H1 (cell line): Measurements from ENCODE around the gene DHRS3. TPM values are rescaled to one million over a fixed set of nuclear protein-coding genes. Genes with fewer than 3 reads are reported as not detected.
"Not testable (repeated sequence)": the region's sequence is repeated elsewhere in the genome, so short reads cannot be mapped to it uniquely, and the experiment has no call there.

ENCODE experiments used
- CTCF ChIA-PET: fragments of 300-600 bp; sonication (Branson Sonifier 250); formaldehyde crosslinking; loops from one replicate; lab custom pipeline; 2021; ENCODE audit not compliant: partially characterized antibody; lab: Charles Lee
- POLR2A ChIA-PET: fragments of 300-600 bp; sonication (Branson Sonifier 250); formaldehyde crosslinking; loops from one replicate; lab custom pipeline; 2021; ENCODE audit warnings: inconsistent platforms; ENCODE audit not compliant: partially characterized antibody; lab: Charles Lee
- DNase-seq, 2 experiments: peaks; one replicate each; pipeline versions ENCODE4 v3.0.0 to v3.0.0-alpha.2; 2010 to 2022; ENCODE audit warnings: low spot score in 2 of 2, low read depth in 1 of 2, mixed read lengths in 1 of 2
- FAIRE-seq: peaks from 2 replicates; lab custom pipeline; 2011; peaks lifted over from hg19 to GRCh38; lab: Jason Lieb, UNC
- H2AFZ ChIP-seq: 2 replicates; pipeline ENCODE4 v1.8.1; 2012; ENCODE audit warnings: low read length, inconsistent platforms
- H2AK5ac ChIP-seq: 2 replicates; pipeline ENCODE4 v1.6.1; 2013; ENCODE audit warnings: low read depth, low read length
- H2BK120ac ChIP-seq: replicated peaks from 2 replicates; pipeline ENCODE3; 2013; ENCODE audit warnings: low read depth, low read length, inconsistent platforms
- H2BK12ac ChIP-seq: 2 replicates; pipeline ENCODE4 v1.6.1; 2013; ENCODE audit warnings: low read depth, low read length
- H2BK15ac ChIP-seq: 2 replicates; pipeline ENCODE4 v1.6.1; 2013; ENCODE audit warnings: low read length
- H2BK20ac ChIP-seq: 2 replicates; pipeline ENCODE4 v1.6.1; 2013; ENCODE audit warnings: low read length
- H2BK5ac ChIP-seq: 2 replicates; pipeline ENCODE4 v1.6.1; 2013; ENCODE audit warnings: low read depth, low read length
- H3K14ac ChIP-seq: 2 replicates; pipeline ENCODE4 v1.6.1; 2013; ENCODE audit warnings: inconsistent platforms; ENCODE audit not compliant: insufficient read length
- H3K18ac ChIP-seq: 2 replicates; pipeline ENCODE4 v1.6.1; 2013; ENCODE audit warnings: low read length; ENCODE audit errors: extremely low read depth
- H3K23ac ChIP-seq: 2 replicates; pipeline ENCODE4 v1.6.1; 2013; ENCODE audit warnings: inconsistent platforms; ENCODE audit not compliant: insufficient read length
- H3K23me2 ChIP-seq: 2 replicates; pipeline ENCODE4 v1.6.1; 2013; ENCODE audit warnings: low read depth, low read length
- H3K27ac ChIP-seq: 2 replicates; pipeline ENCODE4 v1.6.1; 2011; ENCODE audit warnings: low read depth, low read length, inconsistent platforms
- H3K27me3 ChIP-seq, 4 experiments: replicated peaks in 1 of 4; 1 replicate in 1 of 4; 2 replicates in 3 of 4; pipeline versions ENCODE4 v1.6.1 to v1.8.1; 2011 to 2013; ENCODE audit warnings: low read length in 3 of 4, mild to moderate bottlenecking in 3 of 4, inconsistent platforms in 2 of 4, mixed read lengths in 2 of 4, moderate library complexity in 1 of 4; ENCODE audit not compliant: control insufficient read depth in 3 of 4, insufficient read depth in 3 of 4; ENCODE audit errors: extremely low read depth in 1 of 4
- H3K36me3 ChIP-seq, 4 experiments: 2 replicates each; pipeline versions ENCODE4 v1.6.1 to v1.8.1; 2011 to 2013; ENCODE audit warnings: mild to moderate bottlenecking in 4 of 4, low read length in 3 of 4, moderate library complexity in 2 of 4, control low read depth in 1 of 4, inconsistent platforms in 1 of 4; ENCODE audit not compliant: insufficient read depth in 4 of 4, control insufficient read depth in 2 of 4
- H3K4ac ChIP-seq: replicated peaks from 2 replicates; pipeline ENCODE3; 2013; ENCODE audit warnings: low read length, low read depth, mixed read lengths, inconsistent platforms; ENCODE audit not compliant: insufficient read length
- H3K4me1 ChIP-seq, 4 experiments: replicated peaks in 1 of 4; 1 replicate in 1 of 4; 2 replicates in 3 of 4; pipeline versions ENCODE4 v1.6.1 to v1.8.1; 2011 to 2013; ENCODE audit warnings: low read length in 3 of 4, inconsistent platforms in 2 of 4, mixed read lengths in 1 of 4; ENCODE audit not compliant: insufficient read depth in 4 of 4, control insufficient read depth in 3 of 4
- H3K4me2 ChIP-seq, 2 experiments: 2 replicates each; pipeline versions ENCODE4 v1.6.1 to v1.8.1; 2011 to 2013; ENCODE audit warnings: low read depth in 2 of 2, low read length in 2 of 2, control low read depth in 1 of 2, inconsistent platforms in 1 of 2, mild to moderate bottlenecking in 1 of 2; ENCODE audit not compliant: insufficient read depth in 1 of 2
- H3K4me3 ChIP-seq, 4 experiments: fragments of 200-600, 300-600 bp in 1 of 4; sonication (generic), shearing (Covaris generic), sonication (Bioruptor Twin) in 1 of 4; 2 replicates each; pipeline versions ENCODE4 v1.5.1 to v1.8.1; 2011 to 2016; ENCODE audit warnings: low read length in 4 of 4, low read depth in 3 of 4, control low read depth in 2 of 4, inconsistent platforms in 2 of 4, mild to moderate bottlenecking in 2 of 4, mixed read lengths in 1 of 4, moderate library complexity in 1 of 4; ENCODE audit not compliant: insufficient read depth in 2 of 4; ENCODE audit errors: extremely low read depth in 1 of 4
- H3K56ac ChIP-seq: replicated peaks from 2 replicates; pipeline ENCODE3; 2013; ENCODE audit warnings: low read depth, mild to moderate bottlenecking, mixed read lengths, low read length, inconsistent platforms; ENCODE audit not compliant: insufficient read length
- H3K79me1 ChIP-seq: 2 replicates; pipeline ENCODE4 v1.6.1; 2013; ENCODE audit warnings: low read depth, low read length, control low read depth
- H3K79me2 ChIP-seq, 2 experiments: 2 replicates each; pipeline versions ENCODE4 v1.6.1 to v1.8.1; 2012 to 2013; ENCODE audit warnings: low read length in 2 of 2, mild to moderate bottlenecking in 2 of 2, inconsistent platforms in 1 of 2; ENCODE audit not compliant: insufficient read depth in 2 of 2, control insufficient read depth in 1 of 2
- H3K9ac ChIP-seq, 4 experiments: replicated peaks in 1 of 4; 1 replicate in 1 of 4; 2 replicates in 3 of 4; pipeline versions ENCODE4 v1.6.1 to v1.8.1; 2011 to 2013; ENCODE audit warnings: low read depth in 3 of 4, low read length in 3 of 4, control low read depth in 2 of 4, mild to moderate bottlenecking in 2 of 4, moderate library complexity in 2 of 4, inconsistent platforms in 1 of 4; ENCODE audit errors: extremely low read depth in 1 of 4
- H3K9me3 ChIP-seq, 2 experiments: 2 replicates each; pipeline versions ENCODE4 v1.6.1 to v1.8.1; 2012 to 2013; ENCODE audit warnings: mild to moderate bottlenecking in 2 of 2, moderate library complexity in 2 of 2, control low read depth in 1 of 2, inconsistent platforms in 1 of 2, low read depth in 1 of 2, low read length in 1 of 2, mixed read lengths in 1 of 2; ENCODE audit not compliant: insufficient read depth in 2 of 2
- H4K20me1 ChIP-seq, 2 experiments: replicated peaks in 1 of 2; 2 replicates each; pipeline versions ENCODE3 to v1.8.1; 2011 to 2013; ENCODE audit warnings: inconsistent platforms in 2 of 2, low read length in 2 of 2, mild to moderate bottlenecking in 1 of 2; ENCODE audit not compliant: insufficient read depth in 2 of 2, control insufficient read depth in 1 of 2
- H4K5ac ChIP-seq: 2 replicates; pipeline ENCODE4 v1.6.1; 2013; ENCODE audit warnings: low read length, low read depth, mixed read lengths, inconsistent platforms; ENCODE audit not compliant: insufficient read length
- H4K8ac ChIP-seq: 2 replicates; pipeline ENCODE4 v1.8.0; 2013; ENCODE audit warnings: mild to moderate bottlenecking, moderate library complexity, low read length, inconsistent platforms; ENCODE audit not compliant: insufficient read depth; ENCODE audit errors: extremely low read depth
- H4K91ac ChIP-seq: replicated peaks from 2 replicates; pipeline ENCODE3; 2013; ENCODE audit warnings: low read length, mixed read lengths, inconsistent platforms; ENCODE audit not compliant: insufficient read length
- WGBS, 2 experiments: shearing (Covaris generic) in 1 of 2; methylation state at CpG; one replicate each; pipeline versions ENCODE4 v1.1.6 to v1.1.7; 2013 to 2015; ENCODE audit warnings: low lambda C conversion rate in 2 of 2, mixed read lengths in 2 of 2, inconsistent platforms in 1 of 2, low coverage in 1 of 2, missing lambda C conversion rate in 1 of 2; ENCODE audit not compliant: insufficient replicate concordance in 2 of 2, insufficient coverage in 1 of 2, insufficient read length in 1 of 2; ENCODE audit errors: extremely low coverage in 1 of 2, missing lambda C conversion rate in 1 of 2; 5-methylcytosine and 5-hydroxymethylcytosine counted together
- polyA plus RNA-seq, 7 experiments: library from polyadenylated mRNA; depleted of rRNA in 3 of 7; stranded (reverse) in 5 of 7; unstranded in 2 of 7; fragments of >200 nt in 5 of 7; fragments of 200-250 nt in 2 of 7; gene quantifications; 1 replicate in 5 of 7; 2 replicates in 1 of 7; 4 replicates in 1 of 7; pipeline versions ENCODE4 v1.2.1 to v1.2.3, GENCODE V29; 2011 to 2013; ENCODE audit warnings: missing spikeins in 2 of 7, mixed read lengths in 2 of 7
- total RNA-seq: library from RNA; stranded (reverse); fragmentation: NEBNext Ultra II Directional; extraction: Animal tissue kit (Norgen Biotek cat#: 25700); gene quantifications from 2 replicates; pipeline ENCODE4 v1.2.1, GENCODE V29; 2021

The DHRS3 gene
- total and polyA plus RNA-seq, 2 of the 8 experiments (the other 6 are each of a cell fraction or from before 2014, with no cell fraction given), result 32.5 to 36.4 TPM

- not testable (repeated sequence) for H3K4ac ChIP-seq, H3K4me2 ChIP-seq, H3K36me3 ChIP-seq, H3K14ac ChIP-seq, H3K4me3 ChIP-seq, H2BK15ac ChIP-seq, H3K23ac ChIP-seq, H3K18ac ChIP-seq, H3K79me1 ChIP-seq, DNase-seq, H3K27me3 ChIP-seq, H2AK5ac ChIP-seq, H2BK20ac ChIP-seq, H2BK12ac ChIP-seq, H4K5ac ChIP-seq, FAIRE-seq, H3K79me2 ChIP-seq, H2BK120ac ChIP-seq, H3K9ac ChIP-seq, H4K8ac ChIP-seq, H3K56ac ChIP-seq, H3K4me1 ChIP-seq, H3K23me2 ChIP-seq, H2BK5ac ChIP-seq, H2AFZ ChIP-seq, H4K20me1 ChIP-seq, H4K91ac ChIP-seq, H3K27ac ChIP-seq
- peaks cover 12 to 13% of the 10 kb centered on the region in 2 experiments; a peak in 3 of 4 replicates for H3K9me3 ChIP-seq
- CTCF ChIA-PET, result interaction anchor here (1.0 kb wide), 1 partner anchor 22 kb away, joined by 3 read pairs; no protein-coding TSS in a partner anchor
- POLR2A ChIA-PET, result interaction anchor here (1.3 kb wide), 1 partner anchor 13 kb away, joined by 3 read pairs; no protein-coding TSS in a partner anchor
- WGBS, 2 experiments, result 88% methylated on average over 3 of the region's 3 CpGs; no CpG with 5 or more reads in 1 of the 2 experiments
These were observed 53.8 kb downstream of the DHRS3 start for GRCh38 chr1:12564251-12564650.
